K562 (cell line): Measurements from ENCODE around the gene PPARD. TPM values are rescaled to one million over a fixed set of nuclear protein-coding genes. Genes with fewer than 3 reads are reported as not detected.
"Not testable (repeated sequence)": the region's sequence is repeated elsewhere in the genome, so short reads cannot be mapped to it uniquely, and the experiment has no call there.

Experiments
- ATAC-seq: fragments of 200-7000 bp; cut with Tn5 transposase; 3 replicates; pipeline ENCODE4 v1.9.1; 2020; ENCODE audit warnings: moderate library complexity
- BruUV-seq: library from RNA; stranded (reverse); fragments of 400-500 nt; replicated peaks from 2 replicates; lab custom pipeline; 2021; lab: Mats Ljungman, UMichigan
- CTCF ChIA-PET: fragments of 300-600 bp; formaldehyde crosslinking; extraction: SDS; loops from one replicate; lab custom pipeline; 2021; ENCODE audit warnings: low intra/inter-chr PET ratio; lab: Yijun Ruan, JAX
- POLR2A ChIA-PET: fragments of 300-600, 350-650 bp; sonication (Branson Sonifier 250); formaldehyde crosslinking; extraction: SDS; loops from one replicate; lab custom pipeline; 2021; ENCODE audit warnings: antibody characterized with exemption, inconsistent platforms; lab: Yijun Ruan, JAX
- DNase-seq, 4 experiments: peaks; one replicate each; pipeline versions ENCODE4 v3.0.0 to v3.0.0-alpha.2; 2011 to 2018; ENCODE audit warnings: low spot score in 3 of 4, mixed read lengths in 3 of 4; ENCODE audit errors: extremely low read depth in 1 of 4
- FAIRE-seq: peaks from 2 replicates; lab custom pipeline; 2011; peaks lifted over from hg19 to GRCh38; lab: Jason Lieb, UNC
- H2AFZ ChIP-seq: 2 replicates; pipeline ENCODE4 v1.6.0; 2011; ENCODE audit warnings: low read depth, low read length, control low read depth, inconsistent platforms
- H3K27ac ChIP-seq: fragments of 200-600 bp; 3 replicates; pipeline ENCODE4 v1.8.0; 2011; ENCODE audit warnings: low read depth, mild to moderate bottlenecking, control low read depth, inconsistent platforms, low read length, moderate library complexity, mixed read lengths; ENCODE audit errors: extremely low read depth
- H3K27me3 ChIP-seq, 2 experiments: fragments of 300-600 bp in 1 of 2; 2 replicates in 1 of 2; 3 replicates in 1 of 2; pipeline versions ENCODE4 v1.6.0 to v1.8.0; 2011; ENCODE audit warnings: inconsistent platforms in 2 of 2, low read length in 2 of 2, mild to moderate bottlenecking in 1 of 2, mixed read lengths in 1 of 2, moderate library complexity in 1 of 2; ENCODE audit not compliant: control insufficient read depth in 2 of 2, insufficient read depth in 2 of 2
- H3K36me3 ChIP-seq: fragments of 300-600 bp; 3 replicates; pipeline ENCODE4 v1.8.0; 2011; ENCODE audit warnings: mild to moderate bottlenecking, low read length, inconsistent platforms; ENCODE audit not compliant: control insufficient read depth, insufficient read depth
- H3K4me1 ChIP-seq, 2 experiments: fragments of 200-600 bp in 1 of 2; replicated peaks in 1 of 2; 2 replicates in 1 of 2; 3 replicates in 1 of 2; pipeline versions ENCODE4 v1.5.1 to v1.8.0; 2011; ENCODE audit warnings: inconsistent platforms in 2 of 2, low read length in 2 of 2, mild to moderate bottlenecking in 1 of 2, mixed read lengths in 1 of 2, moderate library complexity in 1 of 2; ENCODE audit not compliant: control insufficient read depth in 2 of 2, insufficient read depth in 2 of 2
- H3K4me2 ChIP-seq: 2 replicates; pipeline ENCODE4 v1.6.1; 2011; ENCODE audit warnings: low read length, control low read depth, inconsistent platforms, mixed read lengths; ENCODE audit not compliant: insufficient read depth
- H3K4me3 ChIP-seq: fragments of 200-600 bp; sonication (generic), shearing (Covaris generic); 2 replicates; pipeline ENCODE4 v1.5.1; 2016; ENCODE audit warnings: control low read depth, inconsistent platforms
- H3K79me2 ChIP-seq: fragments of 200-600 bp; 3 replicates; pipeline ENCODE4 v1.8.0; 2011; ENCODE audit warnings: low read length, inconsistent platforms; ENCODE audit not compliant: control insufficient read depth, insufficient read depth
- H3K9ac ChIP-seq, 2 experiments: 2 replicates each; pipeline versions ENCODE4 v1.6.0 to v1.6.1; 2011; ENCODE audit warnings: low read depth in 2 of 2, low read length in 2 of 2, control low read depth in 1 of 2, inconsistent platforms in 1 of 2, mild to moderate bottlenecking in 1 of 2, mixed read lengths in 1 of 2; ENCODE audit not compliant: insufficient read depth in 1 of 2
- H3K9me1 ChIP-seq: one replicate; pipeline ENCODE4 v1.6.0; 2011; ENCODE audit warnings: inconsistent platforms, mild to moderate bottlenecking, low read length, moderate library complexity; ENCODE audit not compliant: control insufficient read depth, insufficient read depth
- H3K9me3 ChIP-seq: replicated peaks from 2 replicates; pipeline ENCODE4 v1.5.1; 2011; ENCODE audit warnings: low read depth, low read length, inconsistent platforms; ENCODE audit not compliant: control insufficient read depth, insufficient read depth
- H4K20me1 ChIP-seq: replicated peaks from 2 replicates; pipeline ENCODE4 v1.6.1; 2011; ENCODE audit warnings: low read length, inconsistent platforms, mixed read lengths; ENCODE audit not compliant: control insufficient read depth, insufficient read depth
- ARID1B ChIP-seq: fragments of 450-650 bp; IDR thresholded peaks from 2 replicates; pipeline ENCODE4 v1.6.1; 2016; ENCODE audit warnings: antibody characterized with exemption, mild to moderate bottlenecking, inconsistent platforms
- BHLHE40 ChIP-seq: IDR thresholded peaks from 2 replicates; pipeline ENCODE4 v1.6.1; 2011; ENCODE audit warnings: low read length, improper control_type of control experiment
- CBFA2T3 ChIP-seq: fragments of 450-650 bp; IDR thresholded peaks from 2 replicates; pipeline ENCODE4 v1.6.1; 2017
- CREM ChIP-seq: IDR thresholded peaks from 2 replicates; pipeline ENCODE4 v1.6.1; 2014; ENCODE audit warnings: antibody characterized with exemption, low read depth
- CTBP1 ChIP-seq: fragments of 450-650 bp; IDR thresholded peaks from 2 replicates; pipeline ENCODE4 v1.6.1; 2016; ENCODE audit warnings: borderline replicate concordance
- CXXC5 ChIP-seq: fragments of 250-450 bp; sonication (Bioruptor Pico); IDR thresholded peaks from 2 replicates; pipeline ENCODE4 v1.8.0; 2022; ENCODE audit warnings: inconsistent platforms, mild to moderate bottlenecking, moderate library complexity
- DPF2 ChIP-seq: fragments of 450-650 bp; IDR thresholded peaks from 2 replicates; pipeline ENCODE4 v1.6.1; 2016
- HDAC1 ChIP-seq, 2 experiments: fragments of 450-650 bp; IDR thresholded peaks; 2 replicates each; pipeline ENCODE4 v1.6.1; 2016 to 2017; ENCODE audit warnings: inconsistent platforms in 1 of 2, mild to moderate bottlenecking in 1 of 2, moderate library complexity in 1 of 2
- KDM2B ChIP-seq: fragments of 250-450 bp; sonication (Bioruptor Pico); IDR thresholded peaks from 2 replicates; pipeline ENCODE4 v1.8.0; 2021; ENCODE audit warnings: mild to moderate bottlenecking, moderate library complexity
- MTA3 ChIP-seq: fragments of 450-650 bp; formaldehyde crosslinking; IDR thresholded peaks from 2 replicates; pipeline ENCODE4 v1.6.1; 2017; ENCODE audit warnings: mild to moderate bottlenecking, borderline replicate concordance
- SMARCA4 ChIP-seq: fragments of 450-650 bp; IDR thresholded peaks from 2 replicates; pipeline ENCODE4 v1.6.1; 2016
- SRF ChIP-seq, 2 experiments: fragments of 250-450, 450-650 bp in 1 of 2; sonication (Bioruptor Pico) in 1 of 2; sonication (generic) in 1 of 2; formaldehyde crosslinking; IDR thresholded peaks; 2 replicates each; pipeline versions ENCODE4 v1.5.0 to v1.5.1; 2020 to 2022; ENCODE audit warnings: mild to moderate bottlenecking in 1 of 2, missing genetic modification reagents in 1 of 2
- TOE1 ChIP-seq, 2 experiments: fragments of 450-650 bp in 1 of 2; sonication (generic) in 1 of 2; formaldehyde crosslinking in 1 of 2; IDR thresholded peaks; 2 replicates each; pipeline versions ENCODE4 v1.7.1 to v1.8.0; 2016 to 2022; ENCODE audit warnings: borderline replicate concordance in 2 of 2, mild to moderate bottlenecking in 2 of 2, antibody characterized with exemption in 1 of 2, inconsistent platforms in 1 of 2, low read depth in 1 of 2, missing genetic modification reagents in 1 of 2, moderate library complexity in 1 of 2
- WGBS: fragments of 100-300 bp; shearing (Covaris generic); methylation state at CpG from one replicate; pipeline ENCODE4 v1.1.6; 2016; ENCODE audit warnings: low coverage, mixed read lengths; ENCODE audit not compliant: insufficient coverage; ENCODE audit errors: missing lambda C conversion rate; 5-methylcytosine and 5-hydroxymethylcytosine counted together
- in situ Hi-C: fragments of 300-500 bp; cut with MboI; formaldehyde crosslinking; loops from 4 replicates; pipeline ENCODE4 v1.15.0; 2018; ENCODE audit warnings: inconsistent platforms, mixed read lengths
- intact Hi-C: fragments of 100-400 bp; cut with micrococcal nuclease; formaldehyde crosslinking; loops from 2 replicates; pipeline ENCODE4 v1.14.2; 2022
- polyA plus RNA-seq, 8 experiments: library from polyadenylated mRNA; depleted of rRNA in 4 of 8; stranded (reverse) in 5 of 8; unstranded in 3 of 8; fragments of >200 nt; fragmentation: Nextera tagmentation in 2 of 8; fragmentation: Illumina TruSeq in 1 of 8; extraction: Ambion mirVana in 2 of 8; extraction: Trizol in 1 of 8; gene quantifications; 2 replicates each; pipeline versions ENCODE4 v1.2.1 to v1.2.3, GENCODE V29; 2011 to 2014; ENCODE audit warnings: inconsistent platforms in 1 of 8, missing spikeins in 1 of 8
- total RNA-seq, 7 experiments: library from RNA; depleted of rRNA in 6 of 7; stranded (reverse); fragments of >200 nt in 6 of 7; fragmentation: Illumina TruSeq in 2 of 7; extraction: Trizol in 2 of 7; gene quantifications; 2 replicates each; pipeline versions ENCODE4 v1.2.1 to v1.2.3, GENCODE V29; 2011 to 2021; ENCODE audit warnings: low replicate concordance in 1 of 7
- TF ChIP-seq, protein P1 (sequence below), 2 experiments: IDR thresholded peaks; 2 replicates each; pipeline ENCODE4 v1.6.1; 2011; ENCODE audit warnings: borderline replicate concordance in 1 of 2, control low read depth in 1 of 2, low read depth in 1 of 2, low read length in 1 of 2, mild to moderate bottlenecking in 1 of 2, mixed read lengths in 1 of 2, moderate library complexity in 1 of 2; ENCODE audit not compliant: insufficient read depth in 1 of 2, insufficient read length in 1 of 2, poor library complexity in 1 of 2, severe bottlenecking in 1 of 2; ENCODE audit errors: extremely low read depth in 1 of 2
- TF ChIP-seq, protein P2 (sequence below), 2 experiments: fragments of 450-650 bp in 1 of 2; sonication (generic) in 1 of 2; formaldehyde crosslinking in 1 of 2; IDR thresholded peaks in 1 of 2; conservative IDR thresholded peaks in 1 of 2; 2 replicates each; pipeline versions ENCODE4 v1.6.1 to v1.8.1; 2016 to 2023; ENCODE audit warnings: mild to moderate bottlenecking in 2 of 2, moderate library complexity in 2 of 2, inconsistent platforms in 1 of 2, missing genetic modification reagents in 1 of 2
- TF ChIP-seq, protein P3 (sequence below): fragments of 450-650 bp; IDR thresholded peaks from 2 replicates; pipeline ENCODE4 v1.6.1; 2016; ENCODE audit warnings: antibody characterized with exemption
- TF ChIP-seq, protein P4 (sequence below): sonication (generic); formaldehyde crosslinking; IDR thresholded peaks from 2 replicates; pipeline ENCODE4 v1.5.0; 2020; ENCODE audit warnings: missing genetic modification reagents

The PPARD gene
- total and polyA plus RNA-seq, 9 of the 15 experiments (the other 6 are each of a cell fraction or from before 2014, with no cell fraction given): 0.14 to 13.2 (median 3.8) TPM

DNA sequence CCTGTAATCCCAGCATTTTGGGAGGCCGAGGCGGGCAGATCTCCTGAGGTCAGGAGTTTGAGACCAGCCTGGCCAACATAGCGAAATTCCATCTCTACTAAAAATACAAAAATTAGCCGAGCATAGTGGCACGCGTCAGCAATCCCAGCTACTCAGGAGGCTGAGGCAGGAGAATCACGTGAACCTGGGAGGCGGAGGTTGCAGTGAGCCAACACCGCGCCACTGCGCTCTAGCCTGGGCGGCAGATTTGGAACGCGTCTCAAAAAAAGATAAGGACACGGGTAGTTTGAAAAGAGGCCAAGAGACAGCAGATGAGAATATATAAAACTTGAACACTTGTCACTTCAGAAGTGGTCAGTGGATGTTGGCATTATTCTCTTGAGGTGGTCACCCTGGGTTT is 35.2 kb upstream of the PPARD start:
- ATAC-seq (peak; percentile 63), DNase-seq (peak in 2 of 4 experiments; percentile 52 to 75)
- H4K20me1 ChIP-seq; H3K27me3 ChIP-seq; H2AFZ ChIP-seq; H3K9me3 ChIP-seq; H3K4me3 ChIP-seq; H3K36me3 ChIP-seq; H3K9me1 ChIP-seq; intact Hi-C loops; BruUV-seq; H3K27ac ChIP-seq; FAIRE-seq; H3K79me2 ChIP-seq; TF ChIP-seq TOE1 (CRISPR knock-in tag; IDR thresholded peaks at IDR 0.05; ENCODE audit: borderline replicate concordance, low read depth): not testable (repeated sequence)
- in situ Hi-C loops: loop anchor here (10.0 kb wide), 1 partner anchor 148 kb away; the partner anchor contains the start of gene FANCE
- 11% methylated on average over 15 of the region's 15 CpGs for WGBS
- peak overlapping the region in 1 of 2 experiments; percentile 45; a peak in 2 of 4 replicates for H3K9ac ChIP-seq
- CTCF ChIA-PET: interaction anchor here (1.1 kb wide), 1 partner anchor 9 kb away, joined by 3 read pairs; the partner anchor contains the start of gene DEF6
- POLR2A ChIA-PET: interaction anchor here (1.1 to 2.7 kb wide), 3 partner anchors 9 to 46 kb away, joined by 3 to 10 read pairs (median 3); no protein-coding TSS in a partner anchor
- H3K4me2 ChIP-seq: peak overlapping the region; percentile 9
- peaks cover 18% of the 10 kb centered on the region in 2 experiments for H3K4me1 ChIP-seq
- 0 out of 2 replicates have a peak, but pooled peaks have one; percentile 54 for TF ChIP-seq KDM2B (CRISPR knock-in tag)
- TF ChIP-seq CBFA2T3: peak; percentile 42; the same call in 1 of the 2 replicates
- 0 out of 2 replicates have a peak, but pooled peaks have one; percentile 37 for TF ChIP-seq CREM
- peak; percentile 70; the same call in 1 of the 2 replicates for TF ChIP-seq TOE1 (IDR thresholded peaks at IDR 0.05; ENCODE audit: borderline replicate concordance)
- TF ChIP-seq, protein P1, sequence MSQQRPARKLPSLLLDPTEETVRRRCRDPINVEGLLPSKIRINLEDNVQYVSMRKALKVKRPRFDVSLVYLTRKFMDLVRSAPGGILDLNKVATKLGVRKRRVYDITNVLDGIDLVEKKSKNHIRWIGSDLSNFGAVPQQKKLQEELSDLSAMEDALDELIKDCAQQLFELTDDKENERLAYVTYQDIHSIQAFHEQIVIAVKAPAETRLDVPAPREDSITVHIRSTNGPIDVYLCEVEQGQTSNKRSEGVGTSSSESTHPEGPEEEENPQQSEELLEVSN (IDR thresholded peaks at IDR 0.05; ENCODE audit: borderline replicate concordance in 1 of 2, extremely low read depth in 1 of 2, insufficient read depth in 1 of 2, insufficient read length in 1 of 2, low read depth in 1 of 2, low read length in 1 of 2, poor library complexity in 1 of 2, severe bottlenecking in 1 of 2): peak in 1 of 2 experiments; percentile 34
- TF ChIP-seq MTA3: 0 out of 2 replicates have a peak, but pooled peaks have one; percentile 31
- peak; percentile 36; the same call in 1 of the 2 replicates for TF ChIP-seq CTBP1
- TF ChIP-seq, protein P2, sequence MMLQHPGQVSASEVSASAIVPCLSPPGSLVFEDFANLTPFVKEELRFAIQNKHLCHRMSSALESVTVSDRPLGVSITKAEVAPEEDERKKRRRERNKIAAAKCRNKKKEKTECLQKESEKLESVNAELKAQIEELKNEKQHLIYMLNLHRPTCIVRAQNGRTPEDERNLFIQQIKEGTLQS (IDR thresholded peaks at IDR 0.05): 0 out of 2 replicates have a peak, but pooled peaks have one; percentile 11
- TF ChIP-seq, protein P2 (CRISPR knock-in tag; conservative IDR thresholded peaks at IDR 0.05): not testable (repeated sequence)
- TF ChIP-seq, protein P3, sequence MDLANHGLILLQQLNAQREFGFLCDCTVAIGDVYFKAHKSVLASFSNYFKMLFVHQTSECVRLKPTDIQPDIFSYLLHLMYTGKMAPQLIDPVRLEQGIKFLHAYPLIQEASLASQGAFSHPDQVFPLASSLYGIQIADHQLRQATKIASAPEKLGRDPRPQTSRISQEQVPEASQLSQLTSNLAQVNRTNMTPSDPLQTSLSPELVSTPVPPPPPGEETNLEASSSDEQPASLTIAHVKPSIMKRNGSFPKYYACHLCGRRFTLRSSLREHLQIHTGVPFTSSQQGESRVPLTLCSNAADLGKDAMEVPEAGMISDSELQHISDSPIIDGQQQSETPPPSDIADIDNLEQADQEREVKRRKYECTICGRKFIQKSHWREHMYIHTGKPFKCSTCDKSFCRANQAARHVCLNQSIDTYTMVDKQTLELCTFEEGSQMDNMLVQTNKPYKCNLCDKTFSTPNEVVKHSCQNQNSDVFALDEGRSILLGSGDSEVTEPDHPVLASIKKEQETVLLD: 0 out of 2 replicates have a peak, but pooled peaks have one; percentile 15
- TF ChIP-seq SMARCA4: peak; percentile 55
- peak; percentile 50 for TF ChIP-seq ARID1B
- 0 out of 4 replicates have a peak, but pooled peaks of 1 of the 2 experiments have one; percentile 18 for TF ChIP-seq HDAC1 (IDR thresholded peaks at IDR 0.05)
- peak; percentile 89 for TF ChIP-seq BHLHE40
- TF ChIP-seq CXXC5 (CRISPR knock-in tag): peak; percentile 88
- TF ChIP-seq, protein P4, sequence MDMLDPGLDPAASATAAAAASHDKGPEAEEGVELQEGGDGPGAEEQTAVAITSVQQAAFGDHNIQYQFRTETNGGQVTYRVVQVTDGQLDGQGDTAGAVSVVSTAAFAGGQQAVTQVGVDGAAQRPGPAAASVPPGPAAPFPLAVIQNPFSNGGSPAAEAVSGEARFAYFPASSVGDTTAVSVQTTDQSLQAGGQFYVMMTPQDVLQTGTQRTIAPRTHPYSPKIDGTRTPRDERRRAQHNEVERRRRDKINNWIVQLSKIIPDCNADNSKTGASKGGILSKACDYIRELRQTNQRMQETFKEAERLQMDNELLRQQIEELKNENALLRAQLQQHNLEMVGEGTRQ (CRISPR knock-in tag): peak; percentile 70
- TF ChIP-seq SRF (CRISPR knock-in tag; IDR thresholded peaks at IDR 0.05): 0 out of 4 replicates have a peak, but pooled peaks of 1 of the 2 experiments have one; percentile 18
- TF ChIP-seq DPF2: peak; percentile 52
